NB4 (cell line): ENCODE results near the gene FAM241A.
A peak's percentile ranks its signal among the peaks of the same experiment; 100 is the strongest.
"Not testable (repeated sequence)": the region's sequence is repeated elsewhere in the genome, so short reads cannot be mapped to it uniquely, and the experiment has no call there.

Source experiments
- DNase-seq: peaks from one replicate; pipeline ENCODE4 v3.0.0; 2010; ENCODE audit warnings: low read depth
- H3K4me3 ChIP-seq: one replicate; pipeline ENCODE4 v1.5.1; 2011; ENCODE audit warnings: mild to moderate bottlenecking, low read depth, low read length, moderate library complexity
- CTCF ChIP-seq: IDR thresholded peaks from one replicate; pipeline ENCODE4 v1.5.1; 2012; ENCODE audit warnings: low read depth, low read length
- MAX ChIP-seq: IDR thresholded peaks from 2 replicates; pipeline ENCODE4 v1.6.1; 2011; ENCODE audit warnings: low read depth, low read length
- MYC ChIP-seq: IDR thresholded peaks from 2 replicates; pipeline ENCODE4 v1.6.1; 2011; ENCODE audit warnings: low read depth, low read length
- POLR2A ChIP-seq: IDR thresholded peaks from 2 replicates; pipeline ENCODE4 v1.6.1; 2011; ENCODE audit warnings: mild to moderate bottlenecking; ENCODE audit not compliant: insufficient read length; ENCODE audit errors: extremely low read depth

FAM241A gene

DNA sequence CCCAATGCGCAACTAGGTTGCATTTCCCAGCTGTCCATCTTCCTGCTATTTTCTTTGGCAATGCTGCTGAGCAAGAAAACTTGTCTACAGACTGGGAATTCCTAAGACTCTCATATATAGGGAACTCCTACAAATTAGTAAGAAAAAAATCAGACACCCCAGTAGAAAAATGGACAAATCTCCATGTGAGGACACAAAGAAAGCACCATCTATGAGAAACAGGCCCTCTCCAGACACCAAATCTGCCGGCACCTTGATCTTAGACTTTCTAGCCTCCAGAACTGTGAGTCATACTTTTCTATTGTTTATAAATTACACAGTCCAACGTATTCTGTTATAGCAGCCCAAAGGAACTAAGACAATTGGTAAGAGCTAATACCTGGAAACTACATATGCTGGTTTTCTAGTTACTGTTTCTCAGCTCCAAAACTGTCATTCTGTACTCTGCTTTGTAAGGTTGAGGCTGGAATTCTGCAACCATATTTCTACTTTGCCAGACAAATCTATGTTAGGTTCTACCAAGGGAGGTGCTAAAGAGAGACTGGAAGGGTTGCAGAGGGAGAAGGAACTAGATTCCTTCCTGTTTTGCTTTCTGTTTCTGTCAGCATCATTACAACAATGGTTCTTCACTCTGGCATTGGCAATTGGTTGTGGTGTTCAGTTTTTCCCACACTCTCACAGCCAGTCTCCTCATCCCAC is 35.7 kb upstream of the FAM241A start:
- TF ChIP-seq CTCF (no peak), MAX (no peak), MYC (no peak), POLR2A (no peak)
- peak; percentile 37 for DNase-seq
- no peak overlapping the region for H3K4me3 ChIP-seq

- H3K4me3 ChIP-seq, result no peak overlapping the region
- no peak for TF ChIP-seq MAX
- TF ChIP-seq CTCF, result no peak
- TF ChIP-seq POLR2A, result no peak
- TF ChIP-seq MYC, result no peak
- DNase-seq, result no peak
Measured at GRCh38 chr4:112110059-112110425, 35.2 kb upstream of the FAM241A start.

- no peak for DNase-seq
- TF ChIP-seq POLR2A, result no peak
- no peak overlapping the region for H3K4me3 ChIP-seq
Measured at GRCh38 chr4:112111306-112111705, 33.9 kb upstream of the FAM241A start.

- H3K4me3 ChIP-seq, DNase-seq: not testable (repeated sequence)
Measured at GRCh38 chr4:112112095-112112494, 33.2 kb upstream of the FAM241A start.

GRCh38 chr4:112112590-112113170 is 32.6 kb upstream of the FAM241A start:
- no peak overlapping the region for H3K4me3 ChIP-seq
- DNase-seq, result no peak
- TF ChIP-seq CTCF, result no peak
- no peak for TF ChIP-seq MAX
- TF ChIP-seq MYC, result no peak
- no peak for TF ChIP-seq POLR2A

DNA sequence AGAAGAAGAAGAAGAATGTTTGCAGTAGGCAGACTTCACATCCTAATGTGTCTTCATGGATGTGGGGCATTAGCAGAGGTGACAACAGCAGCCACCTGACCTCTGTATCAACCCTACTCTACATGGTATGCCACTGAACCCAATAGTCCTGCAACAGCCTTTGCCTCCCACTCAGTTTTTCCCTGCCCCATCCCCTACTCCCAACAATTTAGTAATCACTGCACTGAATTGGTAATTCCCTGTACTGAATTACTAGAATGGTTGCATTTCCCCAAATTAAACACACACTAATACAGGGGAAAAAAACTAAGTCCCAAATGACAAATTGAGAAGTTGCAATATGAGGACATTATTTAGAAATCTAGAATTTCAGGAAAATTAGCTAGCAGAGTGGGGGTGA is 31.4 kb upstream of the FAM241A start:
- TF ChIP-seq POLR2A (no peak), CTCF (no peak), MYC (no peak), MAX (no peak)
- no peak overlapping the region for H3K4me3 ChIP-seq
- no peak for DNase-seq

DNA sequence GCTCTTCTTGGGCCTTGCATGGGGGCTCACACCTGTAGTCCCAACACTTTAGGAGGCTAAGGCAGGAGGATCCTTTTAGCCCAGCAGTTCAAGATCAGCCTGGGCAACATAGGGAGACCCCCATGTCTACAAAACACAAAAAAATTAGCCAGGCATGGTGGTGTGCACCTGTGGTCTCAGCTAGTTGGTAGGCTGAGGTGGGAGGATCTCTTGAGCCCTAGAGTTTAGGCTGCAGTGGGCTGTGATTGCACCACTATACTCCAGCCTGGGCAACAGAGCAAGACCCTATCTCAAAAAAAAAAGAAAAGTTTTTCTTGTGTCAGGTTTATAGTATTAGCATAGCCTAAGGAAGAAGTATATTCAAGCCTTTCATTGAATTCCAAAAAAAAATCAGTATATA is 30.8 kb upstream of the FAM241A start:
- no peak for DNase-seq
- no peak for TF ChIP-seq MAX
- TF ChIP-seq MYC, result no peak
- no peak for TF ChIP-seq CTCF
- TF ChIP-seq POLR2A, result no peak
- H3K4me3 ChIP-seq, result no peak overlapping the region
